ENCODE measurements around the gene CAPN5.

GRCh38 chr11:77126156-77126775 lies 59.5 kb downstream of the CAPN5 start:
- no peak for TF ChIP-seq CTCF (IDR thresholded peaks at IDR 0.05)
- no peak for TF ChIP-seq POLR2A (IDR thresholded peaks at IDR 0.05)
